WTC11 (cell line): ENCODE data around the gene PAN2. TPM values are rescaled to one million over a fixed set of nuclear protein-coding genes. Genes with fewer than 3 reads are reported as not detected.

Experiments used
- ATAC-seq: fragments of 200-7000 bp; cut with Tn5 transposase; 2 replicates; pipeline ENCODE4 v1.10.0; 2021; ENCODE audit warnings: mild to moderate bottlenecking, moderate library complexity
- CTCF ChIA-PET: fragments of 300-600 bp; sonication (Branson Sonifier 250); formaldehyde crosslinking; loops from one replicate; lab custom pipeline; 2021; ENCODE audit warnings: antibody characterized with exemption; lab: Charles Lee
- POLR2A ChIA-PET: fragments of 350-600 bp; sonication (Branson Sonifier 250); formaldehyde crosslinking; loops from one replicate; lab custom pipeline; 2021; ENCODE audit warnings: antibody characterized with exemption; lab: Charles Lee
- DNase-seq: peaks from one replicate; pipeline ENCODE4 v3.0.0; 2021; ENCODE audit warnings: low spot score
- H3K27ac Mint-ChIP-seq: 2 replicates; pipeline ENCODE4 v1.8.0; 2021; ENCODE audit warnings: mixed read lengths
- H3K27me3 Mint-ChIP-seq: 2 replicates; pipeline ENCODE4 v1.8.0; 2021; ENCODE audit warnings: low read depth, mild to moderate bottlenecking, moderate library complexity, mixed read lengths
- H3K36me3 Mint-ChIP-seq: 2 replicates; pipeline ENCODE4 v1.8.0; 2021; ENCODE audit warnings: mixed read lengths
- H3K4me1 Mint-ChIP-seq: 2 replicates; pipeline ENCODE4 v1.8.0; 2022; ENCODE audit warnings: mixed read lengths
- H3K4me3 Mint-ChIP-seq: 2 replicates; pipeline ENCODE4 v1.8.0; 2021; ENCODE audit warnings: mild to moderate bottlenecking, moderate library complexity, mixed read lengths
- H3K9me3 Mint-ChIP-seq: 2 replicates; pipeline ENCODE4 v1.8.0; 2021; ENCODE audit warnings: mixed read lengths
- CREM ChIP-seq: sonication (generic); formaldehyde crosslinking; IDR thresholded peaks from 2 replicates; pipeline ENCODE4 v1.8.1; 2022; ENCODE audit warnings: mild to moderate bottlenecking, missing genetic modification reagents, moderate library complexity
- FOXK1 ChIP-seq: sonication (generic); formaldehyde crosslinking; IDR thresholded peaks from 2 replicates; pipeline ENCODE4 v1.8.0; 2022; ENCODE audit warnings: mild to moderate bottlenecking, moderate library complexity, missing genetic modification reagents
- FOXP1 ChIP-seq: sonication (generic); formaldehyde crosslinking; IDR thresholded peaks from 2 replicates; pipeline ENCODE4 v1.8.0; 2022; ENCODE audit warnings: missing genetic modification reagents, mild to moderate bottlenecking, moderate library complexity, borderline replicate concordance
- SMAD3 ChIP-seq: sonication (generic); formaldehyde crosslinking; IDR thresholded peaks from 2 replicates; pipeline ENCODE4 v1.8.0; 2022; ENCODE audit warnings: missing genetic modification reagents, mild to moderate bottlenecking, borderline replicate concordance
- SP1 ChIP-seq: sonication (generic); formaldehyde crosslinking; conservative IDR thresholded peaks from 2 replicates; pipeline ENCODE4 v1.8.1; 2022; ENCODE audit warnings: missing genetic modification reagents
- ZNF219 ChIP-seq: sonication (generic); formaldehyde crosslinking; IDR thresholded peaks from 2 replicates; pipeline ENCODE4 v1.8.0; 2023; ENCODE audit warnings: missing genetic modification reagents, mild to moderate bottlenecking, borderline replicate concordance
- total RNA-seq: library from RNA; stranded (reverse); gene quantifications from 3 replicates; pipeline ENCODE4 v1.2.3, GENCODE V29; 2021
- TF ChIP-seq, protein P1 (sequence below): fragments of 250-450 bp; sonication (Bioruptor Pico); IDR thresholded peaks from 2 replicates; pipeline ENCODE4 v1.9.0; 2021; ENCODE audit warnings: mild to moderate bottlenecking
- TF ChIP-seq, protein P2 (sequence below): fragments of 250-450 bp; sonication (Bioruptor Pico); conservative IDR thresholded peaks from 2 replicates; pipeline ENCODE4 v1.9.0; 2021; ENCODE audit warnings: mild to moderate bottlenecking
- TF ChIP-seq, protein P3 (sequence below): sonication (generic); formaldehyde crosslinking; IDR thresholded peaks from 2 replicates; pipeline ENCODE4 v1.8.1; 2023; ENCODE audit warnings: mild to moderate bottlenecking, missing genetic modification reagents, moderate library complexity
- TF ChIP-seq, protein P4 (sequence below): sonication (generic); formaldehyde crosslinking; conservative IDR thresholded peaks from 2 replicates; pipeline ENCODE4 v1.8.1; 2023; ENCODE audit warnings: mild to moderate bottlenecking, low read depth, missing genetic modification reagents, moderate library complexity
- TF ChIP-seq, protein P5 (sequence below): sonication (generic); formaldehyde crosslinking; IDR thresholded peaks from 2 replicates; pipeline ENCODE4 v1.8.0; 2022; ENCODE audit warnings: mild to moderate bottlenecking, missing genetic modification reagents
- TF ChIP-seq, protein P6 (sequence below): sonication (generic); formaldehyde crosslinking; IDR thresholded peaks from 2 replicates; pipeline ENCODE4 v1.8.1; 2023; ENCODE audit warnings: mild to moderate bottlenecking, missing genetic modification reagents, borderline replicate concordance
- TF ChIP-seq, protein P7 (sequence below): fragments of 250-450 bp; sonication (Bioruptor Pico); IDR thresholded peaks from 2 replicates; pipeline ENCODE4 v1.9.0; 2021; ENCODE audit warnings: mild to moderate bottlenecking, borderline replicate concordance

PAN2 gene
- total RNA-seq, 1 experiment from 2014 or later = 46.7 TPM

DNA sequence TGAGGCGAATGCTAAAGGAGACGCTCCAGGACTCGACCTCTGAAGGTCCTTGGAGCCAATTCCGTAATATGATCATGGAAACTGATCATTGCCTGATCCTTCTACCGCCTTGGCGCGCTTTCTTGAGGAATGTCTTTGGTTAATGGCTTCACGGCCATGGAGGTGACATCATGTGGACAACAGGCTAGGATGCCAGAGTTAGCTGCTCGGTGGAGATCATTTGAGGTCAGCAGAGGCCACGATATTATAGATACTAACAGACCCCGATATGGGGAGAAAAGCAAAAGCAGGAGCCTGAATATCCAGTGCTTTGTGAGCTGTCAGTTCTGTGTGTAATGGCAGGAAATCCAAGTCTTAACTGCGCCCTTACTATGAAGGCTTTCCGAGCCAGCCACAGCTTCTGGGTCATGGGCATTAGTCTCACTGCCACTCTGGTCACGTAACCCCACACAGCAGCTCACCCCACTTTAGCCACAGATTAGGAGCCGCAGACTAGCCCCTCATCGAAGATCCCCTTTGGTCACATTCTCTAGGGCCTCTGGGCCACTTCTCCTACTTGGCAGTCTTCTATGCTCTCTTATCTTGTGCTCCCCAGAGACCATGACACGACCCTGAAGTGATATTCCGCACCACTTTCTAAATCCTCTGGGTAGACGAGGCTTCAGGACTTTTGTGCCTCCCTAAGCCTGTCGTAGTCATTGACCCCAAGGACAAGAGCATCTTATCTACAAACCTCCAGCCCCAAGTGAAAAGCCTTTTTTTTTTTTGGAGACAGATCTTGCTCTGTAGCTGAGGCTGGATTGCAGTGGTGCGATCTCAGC is 32.9 kb downstream of the PAN2 start (continued):
- TF ChIP-seq, protein P1, sequence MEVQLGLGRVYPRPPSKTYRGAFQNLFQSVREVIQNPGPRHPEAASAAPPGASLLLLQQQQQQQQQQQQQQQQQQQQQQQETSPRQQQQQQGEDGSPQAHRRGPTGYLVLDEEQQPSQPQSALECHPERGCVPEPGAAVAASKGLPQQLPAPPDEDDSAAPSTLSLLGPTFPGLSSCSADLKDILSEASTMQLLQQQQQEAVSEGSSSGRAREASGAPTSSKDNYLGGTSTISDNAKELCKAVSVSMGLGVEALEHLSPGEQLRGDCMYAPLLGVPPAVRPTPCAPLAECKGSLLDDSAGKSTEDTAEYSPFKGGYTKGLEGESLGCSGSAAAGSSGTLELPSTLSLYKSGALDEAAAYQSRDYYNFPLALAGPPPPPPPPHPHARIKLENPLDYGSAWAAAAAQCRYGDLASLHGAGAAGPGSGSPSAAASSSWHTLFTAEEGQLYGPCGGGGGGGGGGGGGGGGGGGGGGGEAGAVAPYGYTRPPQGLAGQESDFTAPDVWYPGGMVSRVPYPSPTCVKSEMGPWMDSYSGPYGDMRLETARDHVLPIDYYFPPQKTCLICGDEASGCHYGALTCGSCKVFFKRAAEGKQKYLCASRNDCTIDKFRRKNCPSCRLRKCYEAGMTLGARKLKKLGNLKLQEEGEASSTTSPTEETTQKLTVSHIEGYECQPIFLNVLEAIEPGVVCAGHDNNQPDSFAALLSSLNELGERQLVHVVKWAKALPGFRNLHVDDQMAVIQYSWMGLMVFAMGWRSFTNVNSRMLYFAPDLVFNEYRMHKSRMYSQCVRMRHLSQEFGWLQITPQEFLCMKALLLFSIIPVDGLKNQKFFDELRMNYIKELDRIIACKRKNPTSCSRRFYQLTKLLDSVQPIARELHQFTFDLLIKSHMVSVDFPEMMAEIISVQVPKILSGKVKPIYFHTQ (CRISPR knock-in tag) = no peak
- TF ChIP-seq SP1 (no peak), CREM (CRISPR knock-in tag) (no peak)
- TF ChIP-seq, protein P2, sequence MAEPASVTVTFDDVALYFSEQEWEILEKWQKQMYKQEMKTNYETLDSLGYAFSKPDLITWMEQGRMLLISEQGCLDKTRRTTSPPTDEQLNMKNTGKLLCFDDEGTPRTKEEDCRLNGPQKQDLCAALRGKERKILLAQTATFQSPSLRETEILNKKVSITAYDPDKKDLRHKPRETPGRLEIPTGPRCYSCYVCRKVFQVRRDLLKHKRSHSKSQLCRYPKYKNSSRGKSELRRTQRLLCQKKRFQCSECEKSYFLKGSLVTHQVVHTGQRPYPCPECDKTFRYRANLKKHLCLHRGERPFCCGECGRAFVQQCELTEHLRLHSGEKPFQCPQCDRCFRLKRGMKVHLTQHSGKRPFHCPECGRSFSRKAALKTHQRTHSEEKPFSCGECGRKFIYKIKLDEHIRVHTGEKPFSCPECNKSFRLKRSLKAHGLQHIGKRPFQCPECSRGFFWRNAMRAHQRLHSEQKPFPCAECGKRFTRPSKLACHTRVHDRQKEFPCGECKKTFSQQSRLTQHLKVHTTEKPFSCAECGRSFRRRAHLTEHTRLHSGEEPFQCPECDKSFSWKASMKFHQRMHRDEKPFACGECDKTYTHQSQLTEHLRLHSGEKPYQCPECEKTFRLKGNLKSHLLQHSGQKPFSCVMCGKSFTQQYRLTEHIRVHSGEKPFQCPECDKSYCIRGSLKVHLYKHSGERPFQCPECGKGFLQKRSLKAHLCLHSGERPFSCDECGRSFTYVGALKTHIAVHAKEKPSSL (CRISPR knock-in tag) = no peak
- TF ChIP-seq, protein P3, sequence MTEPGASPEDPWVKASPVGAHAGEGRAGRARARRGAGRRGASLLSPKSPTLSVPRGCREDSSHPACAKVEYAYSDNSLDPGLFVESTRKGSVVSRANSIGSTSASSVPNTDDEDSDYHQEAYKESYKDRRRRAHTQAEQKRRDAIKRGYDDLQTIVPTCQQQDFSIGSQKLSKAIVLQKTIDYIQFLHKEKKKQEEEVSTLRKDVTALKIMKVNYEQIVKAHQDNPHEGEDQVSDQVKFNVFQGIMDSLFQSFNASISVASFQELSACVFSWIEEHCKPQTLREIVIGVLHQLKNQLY (CRISPR knock-in tag) = no peak

DNA sequence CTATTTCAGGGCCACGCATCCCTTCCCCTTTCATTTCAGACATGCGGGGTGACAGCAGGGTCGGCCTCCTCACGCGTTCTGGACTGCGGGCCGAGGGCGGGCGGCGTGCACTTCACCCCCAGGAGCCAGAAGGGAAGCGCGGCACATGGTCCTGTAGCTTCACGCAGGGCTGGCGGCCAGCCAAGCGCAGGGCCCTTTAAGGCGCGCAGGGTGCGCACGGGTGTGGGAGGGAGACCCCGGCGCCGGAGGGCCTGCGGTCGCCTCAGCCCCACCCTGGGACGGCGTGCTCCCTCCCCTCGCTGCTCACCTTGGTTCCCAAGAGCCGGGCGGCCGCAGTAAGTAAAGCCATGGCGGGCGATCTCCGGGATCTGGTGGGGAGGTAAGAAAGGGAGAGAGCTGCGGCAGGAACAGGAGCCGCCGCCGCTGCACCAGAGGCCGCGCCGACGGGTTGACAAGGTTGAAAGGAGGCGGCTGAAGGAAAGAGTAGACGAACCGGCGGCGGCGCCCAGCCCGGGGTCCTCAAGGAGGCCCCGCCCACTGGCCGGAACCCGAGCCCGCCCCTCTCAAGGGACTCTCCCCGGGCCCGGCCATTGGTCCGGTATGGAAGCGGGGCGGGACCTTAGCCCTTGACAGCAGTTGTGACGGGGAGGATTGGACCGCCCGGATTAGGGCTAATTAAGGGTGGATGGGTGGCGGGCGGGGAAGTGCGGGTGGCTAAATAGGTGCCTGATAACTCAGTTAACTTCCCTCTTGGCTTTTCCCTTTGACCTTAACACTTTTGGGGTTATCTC is 33.8 kb downstream of the PAN2 start, which contains the start of gene CS:
TSS of gene CS (minus strand) at position 478 of the 791 bp plus-strand sequence. CDS start at position 349, 129 bp downstream.
- peak within 1 kb of the TSS; percentile 99 for H3K27ac Mint-ChIP-seq
- POLR2A ChIA-PET = interaction anchor here (0.9 to 2.3 kb wide), 4 partner anchors 16 to 78 kb away, joined by 3 to 6 read pairs (median 4); partner anchors contain the start of genes CNPY2, RNF41 and STAT2
- peak; percentile 98 for ATAC-seq
- TF ChIP-seq, protein P4, sequence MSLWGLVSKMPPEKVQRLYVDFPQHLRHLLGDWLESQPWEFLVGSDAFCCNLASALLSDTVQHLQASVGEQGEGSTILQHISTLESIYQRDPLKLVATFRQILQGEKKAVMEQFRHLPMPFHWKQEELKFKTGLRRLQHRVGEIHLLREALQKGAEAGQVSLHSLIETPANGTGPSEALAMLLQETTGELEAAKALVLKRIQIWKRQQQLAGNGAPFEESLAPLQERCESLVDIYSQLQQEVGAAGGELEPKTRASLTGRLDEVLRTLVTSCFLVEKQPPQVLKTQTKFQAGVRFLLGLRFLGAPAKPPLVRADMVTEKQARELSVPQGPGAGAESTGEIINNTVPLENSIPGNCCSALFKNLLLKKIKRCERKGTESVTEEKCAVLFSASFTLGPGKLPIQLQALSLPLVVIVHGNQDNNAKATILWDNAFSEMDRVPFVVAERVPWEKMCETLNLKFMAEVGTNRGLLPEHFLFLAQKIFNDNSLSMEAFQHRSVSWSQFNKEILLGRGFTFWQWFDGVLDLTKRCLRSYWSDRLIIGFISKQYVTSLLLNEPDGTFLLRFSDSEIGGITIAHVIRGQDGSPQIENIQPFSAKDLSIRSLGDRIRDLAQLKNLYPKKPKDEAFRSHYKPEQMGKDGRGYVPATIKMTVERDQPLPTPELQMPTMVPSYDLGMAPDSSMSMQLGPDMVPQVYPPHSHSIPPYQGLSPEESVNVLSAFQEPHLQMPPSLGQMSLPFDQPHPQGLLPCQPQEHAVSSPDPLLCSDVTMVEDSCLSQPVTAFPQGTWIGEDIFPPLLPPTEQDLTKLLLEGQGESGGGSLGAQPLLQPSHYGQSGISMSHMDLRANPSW = no peak
- TF ChIP-seq, protein P5, sequence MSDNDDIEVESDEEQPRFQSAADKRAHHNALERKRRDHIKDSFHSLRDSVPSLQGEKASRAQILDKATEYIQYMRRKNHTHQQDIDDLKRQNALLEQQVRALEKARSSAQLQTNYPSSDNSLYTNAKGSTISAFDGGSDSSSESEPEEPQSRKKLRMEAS = peak; percentile 64; the same call in 1 of the 2 replicates
- TF ChIP-seq FOXP1 = peak; percentile 85
- TF ChIP-seq, protein P6, sequence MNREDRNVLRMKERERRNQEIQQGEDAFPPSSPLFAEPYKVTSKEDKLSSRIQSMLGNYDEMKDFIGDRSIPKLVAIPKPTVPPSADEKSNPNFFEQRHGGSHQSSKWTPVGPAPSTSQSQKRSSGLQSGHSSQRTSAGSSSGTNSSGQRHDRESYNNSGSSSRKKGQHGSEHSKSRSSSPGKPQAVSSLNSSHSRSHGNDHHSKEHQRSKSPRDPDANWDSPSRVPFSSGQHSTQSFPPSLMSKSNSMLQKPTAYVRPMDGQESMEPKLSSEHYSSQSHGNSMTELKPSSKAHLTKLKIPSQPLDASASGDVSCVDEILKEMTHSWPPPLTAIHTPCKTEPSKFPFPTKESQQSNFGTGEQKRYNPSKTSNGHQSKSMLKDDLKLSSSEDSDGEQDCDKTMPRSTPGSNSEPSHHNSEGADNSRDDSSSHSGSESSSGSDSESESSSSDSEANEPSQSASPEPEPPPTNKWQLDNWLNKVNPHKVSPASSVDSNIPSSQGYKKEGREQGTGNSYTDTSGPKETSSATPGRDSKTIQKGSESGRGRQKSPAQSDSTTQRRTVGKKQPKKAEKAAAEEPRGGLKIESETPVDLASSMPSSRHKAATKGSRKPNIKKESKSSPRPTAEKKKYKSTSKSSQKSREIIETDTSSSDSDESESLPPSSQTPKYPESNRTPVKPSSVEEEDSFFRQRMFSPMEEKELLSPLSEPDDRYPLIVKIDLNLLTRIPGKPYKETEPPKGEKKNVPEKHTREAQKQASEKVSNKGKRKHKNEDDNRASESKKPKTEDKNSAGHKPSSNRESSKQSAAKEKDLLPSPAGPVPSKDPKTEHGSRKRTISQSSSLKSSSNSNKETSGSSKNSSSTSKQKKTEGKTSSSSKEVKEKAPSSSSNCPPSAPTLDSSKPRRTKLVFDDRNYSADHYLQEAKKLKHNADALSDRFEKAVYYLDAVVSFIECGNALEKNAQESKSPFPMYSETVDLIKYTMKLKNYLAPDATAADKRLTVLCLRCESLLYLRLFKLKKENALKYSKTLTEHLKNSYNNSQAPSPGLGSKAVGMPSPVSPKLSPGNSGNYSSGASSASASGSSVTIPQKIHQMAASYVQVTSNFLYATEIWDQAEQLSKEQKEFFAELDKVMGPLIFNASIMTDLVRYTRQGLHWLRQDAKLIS (CRISPR knock-in tag) = no peak
- TF ChIP-seq, protein P7, sequence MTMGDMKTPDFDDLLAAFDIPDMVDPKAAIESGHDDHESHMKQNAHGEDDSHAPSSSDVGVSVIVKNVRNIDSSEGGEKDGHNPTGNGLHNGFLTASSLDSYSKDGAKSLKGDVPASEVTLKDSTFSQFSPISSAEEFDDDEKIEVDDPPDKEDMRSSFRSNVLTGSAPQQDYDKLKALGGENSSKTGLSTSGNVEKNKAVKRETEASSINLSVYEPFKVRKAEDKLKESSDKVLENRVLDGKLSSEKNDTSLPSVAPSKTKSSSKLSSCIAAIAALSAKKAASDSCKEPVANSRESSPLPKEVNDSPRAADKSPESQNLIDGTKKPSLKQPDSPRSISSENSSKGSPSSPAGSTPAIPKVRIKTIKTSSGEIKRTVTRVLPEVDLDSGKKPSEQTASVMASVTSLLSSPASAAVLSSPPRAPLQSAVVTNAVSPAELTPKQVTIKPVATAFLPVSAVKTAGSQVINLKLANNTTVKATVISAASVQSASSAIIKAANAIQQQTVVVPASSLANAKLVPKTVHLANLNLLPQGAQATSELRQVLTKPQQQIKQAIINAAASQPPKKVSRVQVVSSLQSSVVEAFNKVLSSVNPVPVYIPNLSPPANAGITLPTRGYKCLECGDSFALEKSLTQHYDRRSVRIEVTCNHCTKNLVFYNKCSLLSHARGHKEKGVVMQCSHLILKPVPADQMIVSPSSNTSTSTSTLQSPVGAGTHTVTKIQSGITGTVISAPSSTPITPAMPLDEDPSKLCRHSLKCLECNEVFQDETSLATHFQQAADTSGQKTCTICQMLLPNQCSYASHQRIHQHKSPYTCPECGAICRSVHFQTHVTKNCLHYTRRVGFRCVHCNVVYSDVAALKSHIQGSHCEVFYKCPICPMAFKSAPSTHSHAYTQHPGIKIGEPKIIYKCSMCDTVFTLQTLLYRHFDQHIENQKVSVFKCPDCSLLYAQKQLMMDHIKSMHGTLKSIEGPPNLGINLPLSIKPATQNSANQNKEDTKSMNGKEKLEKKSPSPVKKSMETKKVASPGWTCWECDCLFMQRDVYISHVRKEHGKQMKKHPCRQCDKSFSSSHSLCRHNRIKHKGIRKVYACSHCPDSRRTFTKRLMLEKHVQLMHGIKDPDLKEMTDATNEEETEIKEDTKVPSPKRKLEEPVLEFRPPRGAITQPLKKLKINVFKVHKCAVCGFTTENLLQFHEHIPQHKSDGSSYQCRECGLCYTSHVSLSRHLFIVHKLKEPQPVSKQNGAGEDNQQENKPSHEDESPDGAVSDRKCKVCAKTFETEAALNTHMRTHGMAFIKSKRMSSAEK (CRISPR knock-in tag) = 0 out of 2 replicates have a peak, but pooled peaks have one; percentile 6
- TF ChIP-seq FOXK1 = 0 out of 2 replicates have a peak, but pooled peaks have one; percentile 25
- TF ChIP-seq SMAD3 (CRISPR knock-in tag) = no peak
- no peak for TF ChIP-seq ZNF219

More for the DNA sequence above, 33.8 kb downstream of the PAN2 start, which contains the start of gene CS:
- Mint-ChIP-seq H3K27me3 (no peaks in the 10 kb centered on the region), H3K4me1 (peaks cover 26% of the 10 kb centered on the region), H3K36me3 (peaks cover 18% of the 10 kb centered on the region), H3K4me3 (peak within 1 kb of the TSS; percentile 92), H3K9me3 (no peaks in the 10 kb centered on the region)
- DNase-seq = peak; percentile 99
- CTCF ChIA-PET = interaction anchor here (0.8 to 1.6 kb wide), 5 partner anchors 16 to 161 kb away, joined by 3 to 6 read pairs (median 4); partner anchors contain the start of genes CNPY2 and SMARCC2
